Endometrial microvascular endothelial cells (primary cell): Measurements from ENCODE around the gene FAAH. TPM values are rescaled to one million over a fixed set of nuclear protein-coding genes. Genes with fewer than 3 reads are reported as not detected.

Experiments used
- in situ Hi-C: cut with HindIII; loops from 2 replicates; pipeline ENCODE4 v1.10.0; 2017; ENCODE audit warnings: low sequenced_read_pairs, low pct_unique_long_range_greater_than_20kb; ENCODE audit errors: inconsistent ontology term
- total RNA-seq: library from RNA; depleted of rRNA; stranded (reverse); fragments of >200 nt; gene quantifications from one replicate; pipeline ENCODE4 v1.2.3, GENCODE V29; 2015; ENCODE audit errors: inconsistent ontology term

FAAH gene
- total RNA-seq, 1 donor from 2014 or later: not detected

- in situ Hi-C loops: no loop called here
These were observed 18.9 kb downstream of the FAAH start for GRCh38 chr1:46412893-46413595.

- in situ Hi-C loops: no loop called here
These were observed 19.5 kb downstream of the FAAH start for GRCh38 chr1:46413596-46413985.

GRCh38 chr1:46415514-46415913 lies 21.4 kb downstream of the FAAH start:
- in situ Hi-C loops: no loop called here

GRCh38 chr1:46418976-46419375 lies 24.9 kb downstream of the FAAH start:
- in situ Hi-C loops: no loop called here

- in situ Hi-C loops: no loop called here
These were observed 26.4 kb downstream of the FAAH start for GRCh38 chr1:46420533-46420915.

GRCh38 chr1:46421739-46422138 lies 27.6 kb downstream of the FAAH start:
- in situ Hi-C loops: no loop called here

- in situ Hi-C loops: no loop called here
These were observed 28.2 kb downstream of the FAAH start for GRCh38 chr1:46422261-46422871.

GRCh38 chr1:46423574-46424240 lies 29.6 kb downstream of the FAAH start:
- in situ Hi-C loops: no loop called here

- in situ Hi-C loops: no loop called here
These were observed 30.6 kb downstream of the FAAH start for GRCh38 chr1:46424730-46425129.

GRCh38 chr1:46425726-46426125 lies 31.6 kb downstream of the FAAH start:
- in situ Hi-C loops: no loop called here

GRCh38 chr1:46427541-46427940 lies 33.4 kb downstream of the FAAH start:
- in situ Hi-C loops: no loop called here

GRCh38 chr1:46429436-46429835 lies 35.3 kb downstream of the FAAH start:
- in situ Hi-C loops: no loop called here

- in situ Hi-C loops: no loop called here
These were observed 37.6 kb downstream of the FAAH start for GRCh38 chr1:46431695-46432094.

- in situ Hi-C loops: no loop called here
These were observed 38.7 kb downstream of the FAAH start for GRCh38 chr1:46432781-46433327.

GRCh38 chr1:46434358-46434757 lies 40.2 kb downstream of the FAAH start:
- in situ Hi-C loops: no loop called here

- in situ Hi-C loops: no loop called here
These were observed 42.7 kb downstream of the FAAH start for GRCh38 chr1:46436844-46437243.

GRCh38 chr1:46437723-46438122 lies 43.6 kb downstream of the FAAH start:
- in situ Hi-C loops: no loop called here

GRCh38 chr1:46438346-46438745 lies 44.2 kb downstream of the FAAH start:
- in situ Hi-C loops: no loop called here

- in situ Hi-C loops: no loop called here
These were observed 46.4 kb downstream of the FAAH start for GRCh38 chr1:46440478-46440877.
